Islet of Langerhans (tissue), 1 donor: Measurements from ENCODE around the gene FAM174B.

Experiments
- FAIRE-seq: peaks from one replicate; lab custom pipeline; 2011; peaks lifted over from hg19 to GRCh38; lab: Jason Lieb, UNC

The FAM174B gene

DNA sequence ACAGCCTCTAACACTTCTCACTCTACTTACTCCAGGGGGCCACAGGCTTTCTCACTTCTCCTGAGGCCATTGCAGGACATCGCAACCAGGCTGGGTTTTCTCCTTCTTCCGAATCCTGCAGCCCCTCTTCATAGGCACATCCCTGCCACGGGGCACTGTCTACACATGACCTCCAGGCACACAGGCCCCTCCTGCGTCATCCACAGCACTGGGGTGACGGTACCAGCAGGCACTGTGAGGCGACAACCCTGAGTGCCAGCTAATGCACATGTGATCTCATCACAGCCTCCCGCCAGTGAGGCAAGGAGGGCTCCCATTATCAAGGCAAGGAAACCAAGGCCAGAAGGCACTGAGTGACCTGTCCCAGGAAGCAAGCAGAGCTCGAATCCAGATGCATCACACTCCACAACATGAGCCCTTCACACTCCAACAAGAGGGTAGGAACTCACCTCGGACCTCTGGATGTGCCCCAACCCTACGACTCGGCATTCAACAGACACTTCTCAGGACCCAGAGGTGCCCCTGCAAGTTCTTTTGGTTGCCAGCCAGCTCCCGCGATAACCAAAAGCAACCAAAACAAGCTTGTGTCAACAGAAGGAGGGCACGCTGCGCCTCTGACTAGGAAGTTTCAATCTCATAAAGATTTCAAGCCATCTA, 16.7 kb downstream of the FAM174B start:
- no peak for FAIRE-seq

DNA sequence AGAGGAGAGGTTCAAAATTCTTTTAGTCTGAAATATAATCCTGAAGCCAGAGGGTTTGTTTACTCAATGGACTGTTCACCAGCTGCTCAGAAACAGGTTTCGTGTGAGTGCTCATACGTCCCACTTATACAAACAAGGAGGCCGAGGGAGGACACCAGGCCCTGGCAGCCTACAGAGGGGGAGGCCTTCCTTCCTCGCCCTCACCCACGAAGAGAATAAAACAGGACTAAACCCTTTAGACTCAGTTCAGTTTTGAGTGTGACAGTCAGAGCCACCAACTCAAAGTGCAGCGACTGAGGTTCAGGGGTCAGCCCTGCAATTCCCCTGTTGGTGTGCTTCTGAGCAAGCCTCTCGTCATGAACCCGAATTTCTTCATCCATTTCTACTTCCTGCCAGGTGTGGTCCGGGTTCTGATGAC, 17.3 kb downstream of the FAM174B start:
- FAIRE-seq = peak; percentile 99

GRCh38 chr15:92637626-92638025, 17.9 kb downstream of the FAM174B start:
- no peak for FAIRE-seq

GRCh38 chr15:92636908-92637481, 18.6 kb downstream of the FAM174B start:
- no peak for FAIRE-seq

- FAIRE-seq = no peak
Measured at GRCh38 chr15:92636401-92636907, 19.1 kb downstream of the FAM174B start.

DNA sequence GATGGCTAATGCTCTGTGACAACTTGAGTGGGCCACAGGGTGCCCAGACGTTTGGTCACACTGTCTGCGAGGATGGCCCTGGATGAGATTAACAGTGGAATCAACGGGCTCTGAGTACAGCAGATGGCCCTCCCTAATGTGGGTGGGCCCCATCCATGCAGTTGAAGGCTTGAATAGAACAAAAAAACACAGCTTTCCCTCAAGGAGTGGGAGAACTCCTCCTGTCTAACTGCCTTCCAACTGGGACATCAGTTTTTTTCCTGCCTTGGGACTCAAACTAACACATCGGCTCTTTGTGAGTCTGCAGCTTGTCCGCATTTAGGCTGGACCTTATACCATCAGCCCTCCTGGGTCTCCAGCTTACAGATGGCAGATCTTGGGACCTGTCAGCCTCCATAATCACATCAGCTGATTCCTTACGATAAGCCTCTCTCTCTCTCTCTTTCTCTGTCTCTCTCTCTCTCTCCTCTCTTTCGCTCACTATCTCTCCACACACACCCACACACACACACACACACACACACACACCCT, 20.8 kb downstream of the FAM174B start:
- no peak for FAIRE-seq

DNA sequence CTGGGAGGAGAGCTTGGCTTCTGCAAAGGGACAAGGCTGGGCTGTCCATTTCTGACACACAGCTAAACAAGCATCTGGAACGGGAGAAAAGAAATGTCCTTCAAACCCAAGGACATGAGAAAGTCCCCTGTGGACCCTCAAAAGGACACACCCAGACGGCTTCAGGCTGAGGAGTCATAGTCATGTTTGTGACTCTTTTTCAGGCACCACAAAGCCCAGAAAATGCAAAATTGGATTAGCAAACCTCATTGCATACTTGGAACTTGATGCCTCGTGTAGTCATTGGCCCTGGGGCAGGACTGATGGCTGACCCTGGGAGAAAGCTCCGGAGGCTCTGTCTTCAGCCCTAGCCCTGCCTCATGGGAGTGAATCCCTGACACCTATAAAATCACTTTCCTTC, 21.5 kb downstream of the FAM174B start:
- no peak for FAIRE-seq

GRCh38 chr15:92633418-92633817, 22.2 kb downstream of the FAM174B start:
- FAIRE-seq = no peak

DNA sequence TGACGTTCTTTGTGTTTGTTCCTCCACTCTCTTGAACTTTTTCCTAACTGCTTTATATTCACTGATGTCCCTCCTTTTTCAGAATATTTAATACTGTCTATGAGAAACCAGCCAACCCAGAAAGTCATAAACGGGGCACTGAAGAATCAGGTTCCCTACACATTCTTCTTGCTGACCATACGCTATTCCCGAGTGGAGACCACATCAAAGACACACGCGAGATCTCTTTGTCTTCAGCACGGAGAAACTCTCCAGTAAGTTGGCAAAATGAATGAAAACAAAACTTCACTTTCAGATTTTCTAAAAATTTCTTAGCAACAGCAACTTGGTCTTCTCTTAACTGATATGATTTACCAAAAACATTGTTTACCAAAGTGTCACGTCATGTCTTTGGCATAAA, 22.6 kb downstream of the FAM174B start:
- no peak for FAIRE-seq

DNA sequence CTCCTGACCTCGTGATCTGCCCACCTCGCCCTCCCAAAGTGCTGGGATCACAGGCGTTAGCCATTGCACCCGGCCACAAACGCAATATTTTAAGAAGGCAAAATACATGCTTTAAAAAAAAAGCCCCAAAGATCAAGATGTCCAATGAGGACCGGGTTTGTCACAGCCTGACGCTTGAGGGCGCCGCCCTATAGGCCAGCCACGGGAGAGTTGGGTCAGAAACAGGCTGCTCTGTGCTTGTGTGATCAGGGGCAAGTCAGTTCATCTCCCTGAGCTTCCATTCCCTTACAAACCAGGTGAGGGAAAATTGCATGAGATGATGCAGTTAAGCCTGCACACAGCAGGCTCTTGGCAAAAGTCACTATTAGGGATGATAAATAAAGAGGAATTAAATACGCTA, 23.9 kb downstream of the FAM174B start:
- no peak for FAIRE-seq

- no peak for FAIRE-seq
Measured at GRCh38 chr15:92629975-92630626, 25.5 kb downstream of the FAM174B start.

GRCh38 chr15:92629276-92629974, 26.1 kb downstream of the FAM174B start:
- no peak for FAIRE-seq

DNA sequence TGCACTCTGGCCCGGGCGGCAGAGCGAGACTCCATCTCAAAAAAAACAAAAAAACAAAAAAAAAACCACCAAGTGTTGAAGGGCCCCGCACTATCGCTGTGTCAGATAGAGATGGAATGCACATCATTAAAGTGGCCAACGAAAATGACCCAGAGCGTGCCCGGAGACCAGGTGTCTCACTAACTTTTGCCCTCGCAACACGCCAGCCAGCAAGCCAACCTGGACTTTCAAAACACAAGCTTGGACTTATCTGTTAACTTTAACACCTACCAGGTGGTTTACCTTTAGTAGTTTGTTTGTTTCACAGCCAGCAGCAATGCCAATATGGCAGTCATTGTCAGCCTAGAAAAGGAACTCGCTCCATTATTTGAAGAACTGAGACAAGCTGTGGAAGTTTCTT, 28.6 kb downstream of the FAM174B start:
- no peak for FAIRE-seq

DNA sequence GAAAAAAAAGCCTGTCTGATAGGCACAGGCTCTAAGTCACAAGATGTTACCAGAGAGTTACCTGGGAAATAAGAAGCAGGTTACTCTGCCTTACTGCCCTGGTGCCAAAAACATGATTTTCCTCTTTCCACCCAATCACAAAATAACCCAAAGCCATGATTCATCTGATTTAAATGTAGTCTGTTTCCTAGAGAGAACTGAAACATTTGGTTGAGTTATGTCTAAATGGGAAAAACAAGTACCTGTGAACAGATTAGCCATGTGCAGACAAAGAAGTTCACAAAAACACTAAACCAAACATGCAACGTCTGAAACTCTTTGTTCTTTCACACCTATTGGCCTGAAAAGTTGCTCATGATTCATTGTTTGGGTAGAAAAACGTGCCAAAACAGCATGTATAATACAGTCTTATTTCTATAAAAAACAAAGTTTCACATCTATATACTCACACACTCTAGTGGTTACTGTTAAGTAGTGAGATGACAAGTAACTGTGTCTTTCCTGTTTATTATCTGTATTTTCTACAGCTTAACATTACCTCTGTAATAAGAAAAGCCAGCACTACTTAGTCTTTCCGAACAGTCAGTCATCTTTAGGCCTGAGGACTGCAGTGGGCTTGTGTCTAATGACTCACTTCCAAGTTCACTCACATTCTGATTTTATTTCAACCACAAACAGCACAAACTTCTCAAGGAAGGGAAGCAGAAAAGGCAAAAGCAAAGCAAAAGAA, 30.2 kb downstream of the FAM174B start:
- FAIRE-seq = peak; percentile 71

GRCh38 chr15:92624401-92624991, 31.1 kb downstream of the FAM174B start:
- FAIRE-seq = no peak

GRCh38 chr15:92623435-92623834, 32.1 kb downstream of the FAM174B start:
- no peak for FAIRE-seq

DNA sequence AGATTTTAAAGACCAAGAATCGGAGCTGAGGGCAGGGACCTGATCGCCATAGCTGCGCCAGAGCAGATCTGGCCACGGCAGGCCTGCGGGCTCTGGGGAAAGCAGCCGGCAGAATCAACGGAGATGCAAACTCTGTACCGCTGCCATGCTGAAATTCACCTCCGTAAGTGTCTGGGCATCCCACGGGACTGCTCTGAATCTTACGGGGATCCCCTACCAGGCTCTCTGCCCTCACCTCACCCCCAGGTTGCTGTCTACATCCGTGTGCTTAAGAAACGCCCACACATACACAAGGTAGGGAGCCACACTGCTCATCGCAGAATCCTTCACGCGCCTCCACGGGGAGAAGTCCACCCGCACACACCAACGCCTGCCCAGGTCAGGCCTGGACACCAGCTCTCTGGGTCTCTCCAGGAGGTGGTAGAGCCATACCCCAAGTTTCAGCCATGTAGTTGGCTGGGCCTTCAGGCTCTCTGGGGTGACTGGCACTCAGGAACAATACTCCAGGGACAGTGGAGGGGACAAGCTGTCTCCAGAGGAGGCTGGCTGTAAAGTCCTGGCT, 33.5 kb downstream of the FAM174B start:
- FAIRE-seq = no peak

DNA sequence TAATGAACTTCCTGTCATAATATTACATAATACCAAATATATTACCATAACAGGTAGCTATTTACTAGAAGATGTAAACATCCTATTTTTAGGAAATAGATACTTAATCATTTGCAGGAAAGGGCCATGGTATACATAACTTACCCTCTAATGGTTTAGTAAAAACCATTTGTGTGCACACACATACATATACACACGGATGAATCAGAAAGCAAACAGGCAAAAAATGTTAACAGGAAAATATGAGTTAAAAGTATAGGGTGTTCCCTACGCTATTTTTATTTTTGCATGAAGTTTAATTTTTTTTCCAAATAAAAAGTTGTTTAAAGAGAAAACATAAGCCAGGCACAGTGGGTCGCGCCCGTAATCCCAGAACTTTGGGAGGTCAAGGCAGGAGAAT, 34.6 kb downstream of the FAM174B start:
- FAIRE-seq = no peak

GRCh38 chr15:92619145-92620101, 36.2 kb downstream of the FAM174B start:
- FAIRE-seq = no peak
